Measurements from ENCODE around the gene PLN.

The PLN gene

GRCh38 chr6:118511930-118512715 lies 36.0 kb upstream of the PLN start:
- Histone ChIP-seq H3K4me1 (ENCODE audit: insufficient read depth, poor library complexity, severe bottlenecking) (no peaks in the 10 kb centered on the region), H3K27ac (ENCODE audit: poor library complexity, severe bottlenecking) (no peak overlapping the region), H3K36me3 (ENCODE audit: low read depth) (no peaks in the 10 kb centered on the region), H3K27me3 (ENCODE audit: insufficient read depth, poor library complexity, severe bottlenecking) (no peaks in the 10 kb centered on the region), H3K9me3 (ENCODE audit: severe bottlenecking) (no peaks in the 10 kb centered on the region), H3K4me3 (ENCODE audit: severe bottlenecking) (no peak overlapping the region)
- ATAC-seq (ENCODE audit: low read depth) (no peak), DNase-seq (ENCODE audit: low spot score) (no peak)
- TF ChIP-seq CTCF (IDR thresholded peaks at IDR 0.05; ENCODE audit: poor library complexity, severe bottlenecking) = no peak

- no peaks in the 10 kb centered on the region for H3K36me3 ChIP-seq (ENCODE audit: low read depth)
- no peak overlapping the region for H3K4me3 ChIP-seq (ENCODE audit: severe bottlenecking)
- no peaks in the 10 kb centered on the region for H3K4me1 ChIP-seq (ENCODE audit: insufficient read depth, poor library complexity, severe bottlenecking)
- no peaks in the 10 kb centered on the region for H3K9me3 ChIP-seq (ENCODE audit: severe bottlenecking)
- no peak overlapping the region for H3K27ac ChIP-seq (ENCODE audit: poor library complexity, severe bottlenecking)
- no peak for TF ChIP-seq CTCF (IDR thresholded peaks at IDR 0.05; ENCODE audit: poor library complexity, severe bottlenecking)
- DNase-seq (ENCODE audit: low spot score) = no peak
- H3K27me3 ChIP-seq (ENCODE audit: insufficient read depth, poor library complexity, severe bottlenecking) = no peaks in the 10 kb centered on the region
- ATAC-seq (ENCODE audit: low read depth) = no peak
Observed at GRCh38 chr6:118514689-118515088, 33.4 kb upstream of the PLN start.

GRCh38 chr6:118522422-118522821 lies 25.7 kb upstream of the PLN start:
- ATAC-seq (ENCODE audit: low read depth) (no peak), DNase-seq (ENCODE audit: low spot score) (no peak)
- no peaks in the 10 kb centered on the region for H3K27me3 ChIP-seq (ENCODE audit: insufficient read depth, poor library complexity, severe bottlenecking)
- no peak overlapping the region for H3K4me3 ChIP-seq (ENCODE audit: severe bottlenecking)
- H3K9me3 ChIP-seq (ENCODE audit: severe bottlenecking) = no peaks in the 10 kb centered on the region
- TF ChIP-seq CTCF (IDR thresholded peaks at IDR 0.05; ENCODE audit: poor library complexity, severe bottlenecking) = no peak
- no peaks in the 10 kb centered on the region for H3K4me1 ChIP-seq (ENCODE audit: insufficient read depth, poor library complexity, severe bottlenecking)
- H3K36me3 ChIP-seq (ENCODE audit: low read depth) = peaks cover 9% of the 10 kb centered on the region; the same call in 1 of the 2 replicates
- no peak overlapping the region for H3K27ac ChIP-seq (ENCODE audit: poor library complexity, severe bottlenecking)

GRCh38 chr6:118523216-118523615 lies 24.9 kb upstream of the PLN start:
- ATAC-seq (ENCODE audit: low read depth) = no peak
- DNase-seq (ENCODE audit: low spot score) = no peak
- Histone ChIP-seq H3K9me3 (ENCODE audit: severe bottlenecking) (no peaks in the 10 kb centered on the region), H3K27ac (ENCODE audit: poor library complexity, severe bottlenecking) (no peak overlapping the region), H3K27me3 (ENCODE audit: insufficient read depth, poor library complexity, severe bottlenecking) (no peaks in the 10 kb centered on the region), H3K4me3 (ENCODE audit: severe bottlenecking) (no peak overlapping the region), H3K36me3 (ENCODE audit: low read depth) (peaks cover 9% of the 10 kb centered on the region; the same call in 1 of the 2 replicates), H3K4me1 (ENCODE audit: insufficient read depth, poor library complexity, severe bottlenecking) (no peaks in the 10 kb centered on the region)
- no peak for TF ChIP-seq CTCF (IDR thresholded peaks at IDR 0.05; ENCODE audit: poor library complexity, severe bottlenecking)

GRCh38 chr6:118524686-118525085 lies 23.4 kb upstream of the PLN start:
- Histone ChIP-seq H3K4me1 (ENCODE audit: insufficient read depth, poor library complexity, severe bottlenecking) (no peaks in the 10 kb centered on the region), H3K4me3 (ENCODE audit: severe bottlenecking) (no peak overlapping the region), H3K9me3 (ENCODE audit: severe bottlenecking) (no peaks in the 10 kb centered on the region), H3K27ac (ENCODE audit: poor library complexity, severe bottlenecking) (no peak overlapping the region), H3K27me3 (ENCODE audit: insufficient read depth, poor library complexity, severe bottlenecking) (no peaks in the 10 kb centered on the region), H3K36me3 (ENCODE audit: low read depth) (peaks cover 9% of the 10 kb centered on the region; the same call in 1 of the 2 replicates)
- no peak for TF ChIP-seq CTCF (IDR thresholded peaks at IDR 0.05; ENCODE audit: poor library complexity, severe bottlenecking)
- ATAC-seq (ENCODE audit: low read depth) (no peak), DNase-seq (ENCODE audit: low spot score) (no peak)

All from RWPE2 (cell line).